ENCODE data around the gene CHST5.
"Not testable (repeated sequence)": the region's sequence is repeated elsewhere in the genome, so short reads cannot be mapped to it uniquely, and the experiment has no call there.

Gene CHST5

DNA sequence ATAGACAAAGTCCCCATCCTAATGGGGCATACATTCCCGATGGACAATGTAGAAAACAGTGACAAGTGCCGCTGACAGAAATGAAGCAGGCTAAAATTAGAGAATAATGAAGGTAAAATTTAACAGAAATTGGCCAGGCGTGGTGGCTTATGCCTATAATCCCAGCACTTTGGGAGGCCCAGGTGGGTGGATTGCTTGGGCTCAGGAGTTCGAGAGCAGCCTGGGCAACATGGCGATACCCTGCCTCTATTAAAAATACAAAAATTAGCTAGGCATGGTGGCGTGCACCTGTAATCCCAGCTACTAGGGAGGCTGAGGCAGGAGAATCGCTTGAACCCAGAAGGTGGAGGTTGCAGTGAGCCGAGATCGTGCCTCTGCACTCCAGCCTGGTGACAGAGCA, 12.5 kb upstream of the CHST5 start:
- not testable (repeated sequence) for DNase-seq

DNA sequence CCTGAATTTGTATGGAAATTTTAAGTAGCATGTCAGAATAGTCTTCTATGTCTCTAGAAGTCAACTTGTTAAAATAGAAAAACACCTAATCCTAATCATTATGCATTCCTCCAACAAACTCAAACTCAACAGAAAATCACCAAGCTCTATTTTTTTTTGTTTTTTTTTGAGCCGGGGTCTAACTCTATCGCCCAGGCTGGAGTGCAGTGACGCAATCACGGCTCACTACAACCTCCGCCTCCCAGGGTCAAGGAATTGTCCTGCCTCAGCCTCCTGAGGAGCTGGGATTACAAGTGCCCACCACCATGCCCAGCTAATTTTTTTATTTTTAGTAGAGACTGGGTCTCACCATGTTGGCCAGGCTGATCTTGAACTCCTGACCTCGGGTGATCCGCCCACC, 10.4 kb upstream of the CHST5 start:
- no peak for DNase-seq

DNA sequence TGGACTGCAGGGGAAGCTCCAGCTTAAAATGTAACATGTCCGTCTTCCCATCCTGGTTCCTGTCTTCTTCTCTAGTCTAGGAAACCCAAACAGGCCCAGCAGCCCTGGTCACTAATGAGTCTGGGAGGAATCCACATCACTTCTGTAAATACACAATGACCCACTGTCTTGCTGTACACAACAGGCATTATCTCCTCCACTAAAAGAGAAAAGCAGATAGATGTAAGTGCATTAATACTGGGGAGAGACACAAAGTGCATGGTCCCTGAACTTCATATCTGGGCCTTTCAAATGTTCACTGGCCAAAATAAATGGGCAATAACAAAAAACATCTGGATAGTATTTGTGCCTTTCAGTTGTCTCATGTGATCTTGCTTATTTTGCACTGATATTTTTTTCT, 10.0 kb upstream of the CHST5 start:
- not testable (repeated sequence) for DNase-seq

DNA sequence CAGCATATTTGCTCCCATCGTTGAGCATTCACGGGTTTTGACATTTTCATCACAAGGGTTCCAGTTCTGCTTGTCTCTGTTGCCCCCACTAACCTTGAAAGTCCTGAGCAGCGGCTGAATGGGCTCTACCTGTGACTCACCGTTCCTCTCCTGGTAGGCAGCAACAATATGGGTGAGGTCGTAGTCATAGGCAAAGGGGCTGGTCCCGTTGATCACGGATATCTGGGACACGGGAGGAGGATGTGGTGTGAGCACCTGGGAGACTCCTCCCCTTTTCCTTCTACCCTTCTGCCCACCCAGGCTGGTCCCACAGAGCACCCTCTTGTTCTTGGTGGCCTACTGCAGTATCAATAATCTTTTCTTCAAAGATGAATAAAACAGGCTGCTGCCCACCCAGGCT, 6.6 kb upstream of the CHST5 start:
- DNase-seq, result not testable (repeated sequence)

- no peak for DNase-seq
Observed at GRCh38 chr16:75541236-75541635, 5.3 kb upstream of the CHST5 start.

- not testable (repeated sequence) for DNase-seq
Observed at GRCh38 chr16:75538882-75539565, 3.1 kb upstream of the CHST5 start.

GRCh38 chr16:75537776-75538175, 1.9 kb upstream of the CHST5 start:
- DNase-seq, result no peak

DNA sequence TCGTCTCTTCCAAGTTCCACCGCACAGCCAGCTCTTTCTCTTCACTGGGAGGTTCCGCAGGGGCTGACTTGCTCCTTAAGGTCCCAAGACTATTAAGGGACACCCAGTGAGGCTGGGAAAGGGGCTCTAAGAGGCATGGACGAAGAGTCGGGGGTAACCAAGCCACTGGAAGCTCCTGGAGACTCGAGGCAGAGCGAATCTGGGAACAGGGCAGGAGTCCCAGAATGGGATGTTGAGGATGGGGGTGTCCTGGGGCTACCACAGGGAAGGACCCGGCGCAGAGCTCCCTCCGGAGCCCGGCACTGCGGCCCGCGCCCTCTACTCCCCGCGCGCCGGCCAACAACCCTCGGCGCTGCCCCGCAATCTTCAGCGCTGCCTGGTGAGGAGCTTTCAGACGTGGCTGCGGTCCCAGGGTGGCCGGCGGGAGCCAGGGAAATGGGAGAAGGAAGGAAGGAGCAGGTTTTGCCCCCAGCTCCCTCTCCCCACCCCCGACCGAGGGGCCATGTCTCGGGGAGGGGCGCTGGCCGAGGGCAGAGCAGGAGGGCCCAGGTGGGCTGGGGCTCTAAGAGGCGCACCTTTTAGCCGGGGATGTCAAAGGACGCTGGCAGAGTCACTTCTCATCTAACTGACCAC, 581 bp downstream of the CHST5 start:
- no peak for DNase-seq

GRCh38 chr16:75534560-75535205, 1.2 kb downstream of the CHST5 start:
- DNase-seq, result no peak

GRCh38 chr16:75532791-75533190, 3.1 kb downstream of the CHST5 start:
- DNase-seq, result no peak

DNA sequence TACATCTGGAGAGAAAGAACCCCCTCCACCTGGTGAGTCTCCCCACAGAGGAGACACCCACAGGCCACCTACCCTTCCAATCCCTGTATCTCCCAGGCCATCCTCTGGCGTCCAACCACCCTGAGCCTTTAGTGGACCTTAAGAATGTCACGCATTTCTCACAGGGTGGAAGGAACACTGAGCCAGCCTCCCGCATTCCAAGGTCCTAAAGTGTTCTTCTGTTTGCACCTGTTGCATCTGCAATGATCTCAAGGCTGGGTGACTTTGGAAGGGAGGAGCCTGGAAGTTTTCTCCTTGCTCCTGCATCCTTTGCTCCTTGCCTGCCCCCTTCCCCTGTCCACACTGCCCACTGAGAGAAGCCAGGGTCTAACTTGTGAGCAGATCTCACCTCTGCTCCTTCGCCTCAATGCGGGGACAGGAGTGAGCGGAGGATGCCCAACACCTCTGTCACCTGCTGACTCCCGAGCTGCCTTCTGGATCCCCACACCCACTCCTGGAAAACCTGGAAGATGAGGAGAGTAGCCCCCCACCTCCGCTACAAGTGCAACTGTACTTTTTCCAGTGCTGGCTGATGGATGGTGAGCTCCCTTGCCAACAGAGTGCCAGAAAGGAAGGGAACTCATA, 3.7 kb downstream of the CHST5 start:
- DNase-seq, result no peak

DNA sequence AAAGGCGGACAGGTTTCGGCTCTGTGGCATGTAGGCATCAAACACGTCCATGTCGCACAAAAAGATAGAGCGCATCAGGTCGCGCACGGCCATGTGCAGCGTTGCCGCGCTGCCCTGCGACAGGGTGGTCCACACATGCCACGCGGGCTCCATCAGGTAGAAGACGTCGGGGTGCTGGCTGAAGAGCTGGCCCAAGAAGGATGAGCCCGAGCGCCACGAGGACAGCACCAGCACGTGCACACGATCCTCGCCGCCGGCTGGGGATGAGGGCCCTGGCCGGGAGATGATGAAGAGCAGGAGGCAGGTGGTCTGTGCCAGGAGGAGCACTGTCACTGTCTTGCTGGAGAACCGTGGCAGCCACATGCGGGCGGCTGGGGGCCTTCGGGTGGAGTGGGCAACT, 5.9 kb downstream of the CHST5 start:
- DNase-seq, result no peak

GRCh38 chr16:75529056-75529905, 6.6 kb downstream of the CHST5 start:
- DNase-seq, result no peak

DNA sequence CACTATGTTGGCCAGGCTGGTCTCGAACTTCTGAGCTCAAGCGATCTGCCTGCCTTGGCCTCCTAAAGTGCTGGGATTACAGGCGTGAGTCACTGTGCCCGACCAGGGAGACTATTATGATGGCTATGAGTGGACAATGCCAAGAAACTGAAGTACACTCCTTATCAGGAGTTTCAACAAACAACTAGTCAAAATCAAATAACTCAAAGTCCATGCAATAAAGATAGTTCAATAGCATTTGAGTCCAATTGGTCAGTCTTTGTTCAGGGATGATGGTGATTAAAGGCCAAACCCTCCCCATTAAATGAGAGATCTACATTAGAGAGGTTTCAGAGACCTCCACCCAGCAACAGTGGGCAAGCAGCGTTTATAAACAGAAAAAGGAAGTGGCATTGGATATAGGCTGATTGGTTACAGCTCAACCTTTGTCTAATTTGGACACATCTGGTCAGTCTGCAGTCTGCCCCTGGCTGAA, 8.0 kb downstream of the CHST5 start:
- no peak for DNase-seq

DNA sequence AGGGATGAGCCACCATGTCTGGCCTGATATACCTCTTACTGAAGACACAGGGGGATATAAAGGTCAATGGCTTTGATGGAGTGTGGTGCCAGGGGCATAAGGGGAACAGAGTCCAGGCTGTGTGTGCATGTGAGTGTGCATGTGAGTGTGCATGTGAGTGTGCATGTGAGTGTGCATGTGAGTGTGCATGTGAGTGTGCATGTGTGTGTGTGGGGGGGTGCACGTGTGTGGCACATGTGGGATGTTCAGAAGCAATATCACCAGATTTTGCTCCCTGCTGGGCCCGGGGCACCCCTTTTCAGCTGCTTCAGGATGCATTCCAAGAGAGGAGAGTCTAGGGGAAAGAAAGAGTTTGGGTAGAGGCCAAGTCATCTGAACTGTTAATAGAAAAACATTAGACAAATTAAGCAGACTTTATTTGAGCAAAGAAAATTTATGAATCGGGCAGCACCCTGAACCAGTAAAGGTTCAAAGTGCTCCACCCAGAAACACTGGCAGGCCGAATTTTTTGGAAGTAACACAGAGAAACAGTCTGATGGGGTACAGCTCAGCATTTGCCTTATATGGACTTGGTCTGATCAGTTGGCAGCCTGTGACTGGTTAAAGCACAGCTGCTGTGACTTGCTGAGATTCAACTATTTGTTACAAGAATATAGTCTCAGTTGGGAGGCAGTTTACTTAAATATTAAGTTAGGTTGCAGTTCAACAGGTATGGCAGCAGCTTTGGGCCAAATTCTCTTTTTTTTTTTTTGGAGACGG, 9.7 kb downstream of the CHST5 start:
- DNase-seq, result no peak

- DNase-seq, result no peak
Observed at GRCh38 chr16:75519175-75519574, 16.7 kb downstream of the CHST5 start.

DNA sequence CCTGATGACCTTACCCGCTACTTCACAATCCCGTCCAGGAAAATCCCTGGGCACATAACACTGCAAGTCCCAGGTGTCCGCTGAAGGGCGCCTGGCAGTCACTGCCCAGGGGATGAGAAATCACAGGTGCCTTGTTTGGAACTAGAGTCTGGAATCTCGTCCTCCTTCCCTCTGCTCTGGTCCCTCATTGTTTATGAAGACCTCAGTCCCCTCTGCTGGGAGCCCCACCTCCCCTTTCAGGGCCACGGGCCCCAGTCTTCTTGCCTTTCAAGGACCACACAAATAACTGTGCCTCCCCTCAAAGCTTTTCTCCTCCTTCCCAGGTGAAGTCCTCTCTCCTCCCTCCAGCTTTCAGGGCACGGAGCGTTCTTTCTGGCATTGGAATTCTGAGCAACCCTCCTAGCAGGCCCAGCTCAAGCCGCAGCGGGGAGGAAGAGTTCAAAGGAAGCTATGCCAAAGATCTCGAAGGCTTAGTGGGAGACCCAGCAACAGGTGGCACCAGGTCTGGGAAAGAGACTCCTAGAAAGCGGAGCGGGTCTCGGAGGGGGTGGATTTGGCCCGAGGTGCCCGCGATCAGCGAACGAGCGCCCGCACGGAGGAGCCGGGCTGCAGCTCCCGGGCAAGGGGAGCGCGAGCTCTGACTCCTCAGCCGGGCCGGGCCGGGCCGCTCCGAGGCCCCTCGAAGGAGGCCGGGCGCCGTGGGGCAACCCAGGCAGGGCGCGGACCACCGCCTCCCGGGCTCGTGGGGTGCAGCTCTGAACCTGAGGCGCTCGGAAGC, 19.5 kb downstream of the CHST5 start:
- not testable (repeated sequence) for DNase-seq

DNA sequence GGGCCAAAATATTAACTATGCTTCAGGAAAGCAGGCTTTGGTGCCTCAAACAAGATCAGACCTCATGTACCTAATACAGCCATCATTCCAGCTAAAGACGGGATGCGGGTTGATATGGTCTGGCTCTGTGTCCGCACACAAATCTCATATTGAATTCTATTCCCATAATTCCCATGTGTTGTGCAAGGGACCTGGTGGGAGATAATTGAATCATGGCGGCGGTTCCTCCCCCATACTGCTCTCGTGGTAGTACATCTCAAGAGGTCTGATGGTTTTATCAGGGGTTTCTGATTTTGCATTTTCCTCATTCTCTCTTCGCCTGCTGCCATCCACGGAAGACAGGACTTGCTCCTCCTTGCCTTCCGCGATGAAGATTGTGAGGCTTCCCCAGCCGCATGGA, 21.6 kb downstream of the CHST5 start:
- no peak for DNase-seq

DNA sequence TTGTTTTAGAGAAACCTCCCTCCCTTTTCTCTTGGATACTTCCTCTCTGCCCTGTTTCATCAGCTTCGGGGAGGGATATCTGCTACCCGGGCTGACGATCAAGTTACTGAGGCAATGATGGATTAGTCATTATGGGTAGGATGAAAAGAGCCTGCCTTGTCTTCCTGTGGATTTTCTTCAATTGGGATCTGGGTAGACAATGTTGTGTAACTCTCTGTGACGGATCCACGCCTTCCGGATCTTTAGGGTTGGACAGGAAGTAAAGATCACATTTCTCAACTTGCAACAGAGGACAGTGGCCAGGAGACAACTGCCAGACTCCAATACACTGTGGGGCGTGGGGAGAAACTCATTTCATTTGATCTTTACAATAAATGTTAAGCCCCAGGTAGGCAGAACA, 29.3 kb downstream of the CHST5 start:
- DNase-seq, result no peak

- DNase-seq, result no peak
Observed at GRCh38 chr16:75506107-75506506, 29.8 kb downstream of the CHST5 start.

- DNase-seq, result no peak
Observed at GRCh38 chr16:75503801-75504200, 32.1 kb downstream of the CHST5 start.
